Ureter (tissue), 1 donor: Measurements from ENCODE around the gene GALNT9. TPM values are rescaled to one million over a fixed set of nuclear protein-coding genes. Genes with fewer than 3 reads are reported as not detected.

Experiments
- DNase-seq: peaks from one replicate; pipeline ENCODE4 v3.0.0-alpha.2; 2020; ENCODE audit warnings: low spot score
- total RNA-seq: library from RNA; stranded (reverse); gene quantifications from one replicate; pipeline ENCODE4 v1.2.4, GENCODE V29; 2023
- donor health status: DM: yes; HTN: yes; CAD: no.

The GALNT9 gene
- total RNA-seq, 1 donor from 2014 or later = 0.44 TPM

DNA sequence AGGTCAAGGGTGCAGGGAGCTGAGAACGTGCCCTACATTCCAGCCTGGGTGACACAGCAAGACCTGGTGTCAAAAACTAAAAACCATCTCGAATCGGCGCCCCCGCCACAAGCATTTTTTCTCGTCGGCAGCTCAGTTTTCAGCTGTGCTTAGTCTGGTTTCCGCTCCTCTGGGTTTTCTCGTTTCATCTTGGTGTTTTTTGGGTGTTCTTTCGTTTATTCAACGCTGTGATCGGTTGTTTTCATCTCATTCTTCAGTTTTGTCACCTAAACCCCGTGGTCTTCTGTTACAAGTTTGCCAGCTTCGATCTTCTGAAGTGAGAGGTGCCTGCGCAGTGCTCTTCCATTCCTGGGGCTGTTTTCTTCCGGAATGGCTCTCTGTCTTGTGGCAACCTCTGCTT lies 143.7 kb downstream of the GALNT9 start:
- no peak for DNase-seq

DNA sequence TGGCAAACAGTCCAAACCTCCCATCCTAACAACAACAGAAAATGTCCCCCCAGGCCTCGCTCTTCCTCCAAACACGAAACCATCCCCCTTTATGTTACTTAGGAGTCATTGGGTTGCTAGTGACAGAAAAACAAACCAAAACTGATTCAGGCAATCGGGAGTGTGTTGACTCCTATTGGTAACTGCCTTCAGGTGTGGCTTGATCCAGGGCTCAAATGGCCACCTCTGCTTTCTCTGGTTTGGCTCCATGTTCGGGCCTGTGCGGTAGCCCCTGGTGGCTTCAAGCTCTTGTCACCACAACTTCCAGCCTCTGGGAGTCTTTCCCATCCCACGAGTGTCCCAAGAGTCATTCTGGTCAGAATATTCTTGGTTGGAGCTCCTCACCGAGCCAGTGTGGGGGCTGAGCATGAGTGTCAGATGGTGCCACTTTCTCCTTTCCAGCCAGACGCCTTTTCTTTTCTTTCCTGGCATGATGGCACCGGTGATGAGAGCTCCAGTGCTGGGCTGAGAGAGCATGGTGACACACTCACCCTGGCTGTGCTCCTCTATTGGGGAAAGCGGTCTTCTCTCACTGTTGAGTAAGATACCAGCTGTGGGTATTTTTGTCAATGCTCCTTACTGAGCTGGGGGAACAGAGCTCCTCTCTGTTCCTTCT lies 146.6 kb downstream of the GALNT9 start:
- no peak for DNase-seq

DNA sequence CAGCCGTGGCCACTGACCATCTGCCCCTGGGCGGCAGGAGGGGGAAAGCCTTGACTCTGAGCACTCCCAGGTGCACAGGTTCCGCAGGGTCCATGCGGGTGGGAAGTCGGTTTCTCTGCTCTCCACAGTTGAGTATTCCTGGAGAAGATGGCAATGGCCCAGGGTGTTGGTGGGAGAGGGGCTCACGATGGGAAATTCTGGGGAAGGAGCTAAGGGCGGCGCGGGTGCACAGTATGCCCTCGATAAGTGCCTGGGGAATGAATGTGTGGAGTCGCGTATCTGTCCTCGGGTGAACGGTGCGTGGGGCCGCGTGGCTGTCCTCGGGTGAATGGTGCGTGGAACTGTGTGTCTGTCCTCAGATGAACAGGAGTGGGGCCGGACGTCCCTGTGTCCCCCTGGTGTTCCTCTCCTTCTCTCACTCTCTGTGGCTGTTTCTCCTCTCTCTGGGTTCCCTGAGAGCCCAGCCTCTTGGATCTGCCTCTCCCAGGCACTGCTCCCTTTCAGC lies 147.1 kb downstream of the GALNT9 start:
- DNase-seq = no peak

DNA sequence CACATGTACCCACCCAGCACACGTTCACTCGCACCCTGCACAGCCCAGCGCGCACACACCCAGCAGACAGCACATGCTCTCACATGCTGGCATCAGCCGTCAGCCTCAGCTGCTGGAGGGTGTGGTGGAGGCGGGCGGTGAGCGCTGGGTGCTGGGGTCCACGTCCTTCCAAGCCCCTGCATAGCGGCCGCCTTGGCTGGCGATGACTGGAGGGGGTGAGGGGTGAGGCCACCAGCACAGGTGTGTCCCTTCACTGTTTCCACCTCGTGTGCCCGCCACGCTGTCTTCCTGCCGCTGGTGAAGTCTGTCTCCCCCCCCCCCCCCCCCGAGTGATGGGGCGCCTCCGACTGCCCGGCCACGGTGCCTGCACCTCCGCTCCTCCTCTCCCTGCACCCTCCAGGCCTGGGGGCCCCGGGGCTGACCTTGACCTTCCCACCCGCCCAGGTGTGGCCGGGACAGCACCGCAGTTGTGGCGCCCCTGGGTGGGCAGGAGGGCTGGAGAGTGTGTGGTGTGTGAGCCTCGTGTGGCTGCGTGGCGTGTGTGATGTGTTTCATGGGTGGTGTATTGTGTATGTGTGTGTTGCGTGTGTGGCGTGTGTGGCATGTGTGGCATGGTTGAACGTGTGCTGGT lies 147.7 kb downstream of the GALNT9 start:
- no peak for DNase-seq

DNA sequence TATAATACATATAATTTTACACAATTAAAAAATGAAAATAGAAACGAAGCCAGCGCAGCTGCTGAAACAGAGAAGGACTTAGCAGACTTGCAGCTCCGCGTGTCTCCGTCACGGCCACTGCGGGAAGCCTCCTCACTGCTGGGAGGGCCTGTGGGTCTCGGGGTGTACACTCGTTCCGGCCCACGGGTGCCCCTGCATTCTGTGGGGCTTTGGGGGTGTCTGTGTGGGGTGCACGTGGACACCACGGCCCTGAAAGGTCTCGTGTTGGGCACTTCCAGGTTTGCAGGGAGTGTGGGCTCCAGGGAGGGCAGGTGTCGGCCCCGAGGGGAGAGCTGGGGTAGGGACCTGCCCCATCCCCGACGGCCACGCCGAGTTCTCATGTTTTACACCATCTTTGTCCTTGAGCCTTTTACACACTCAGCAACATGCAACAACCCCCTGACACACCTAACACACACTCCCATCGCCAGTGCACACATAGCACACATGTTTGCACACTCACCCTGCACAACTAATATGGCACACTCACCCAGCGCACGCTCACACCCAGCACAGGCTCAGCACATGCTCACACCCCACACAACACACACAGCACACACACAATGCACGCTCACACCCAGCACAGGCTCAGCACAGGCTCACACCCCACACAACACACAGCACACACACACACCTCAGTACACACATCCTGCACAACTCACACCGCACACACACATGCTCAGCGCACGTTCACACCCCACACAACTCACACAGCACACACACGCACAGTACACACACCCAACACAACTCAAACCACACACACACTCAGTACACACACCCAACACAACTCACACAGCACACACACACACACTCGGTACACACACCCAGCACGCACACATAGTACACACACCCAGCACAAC lies 148.5 kb downstream of the GALNT9 start:
- no peak for DNase-seq

DNA sequence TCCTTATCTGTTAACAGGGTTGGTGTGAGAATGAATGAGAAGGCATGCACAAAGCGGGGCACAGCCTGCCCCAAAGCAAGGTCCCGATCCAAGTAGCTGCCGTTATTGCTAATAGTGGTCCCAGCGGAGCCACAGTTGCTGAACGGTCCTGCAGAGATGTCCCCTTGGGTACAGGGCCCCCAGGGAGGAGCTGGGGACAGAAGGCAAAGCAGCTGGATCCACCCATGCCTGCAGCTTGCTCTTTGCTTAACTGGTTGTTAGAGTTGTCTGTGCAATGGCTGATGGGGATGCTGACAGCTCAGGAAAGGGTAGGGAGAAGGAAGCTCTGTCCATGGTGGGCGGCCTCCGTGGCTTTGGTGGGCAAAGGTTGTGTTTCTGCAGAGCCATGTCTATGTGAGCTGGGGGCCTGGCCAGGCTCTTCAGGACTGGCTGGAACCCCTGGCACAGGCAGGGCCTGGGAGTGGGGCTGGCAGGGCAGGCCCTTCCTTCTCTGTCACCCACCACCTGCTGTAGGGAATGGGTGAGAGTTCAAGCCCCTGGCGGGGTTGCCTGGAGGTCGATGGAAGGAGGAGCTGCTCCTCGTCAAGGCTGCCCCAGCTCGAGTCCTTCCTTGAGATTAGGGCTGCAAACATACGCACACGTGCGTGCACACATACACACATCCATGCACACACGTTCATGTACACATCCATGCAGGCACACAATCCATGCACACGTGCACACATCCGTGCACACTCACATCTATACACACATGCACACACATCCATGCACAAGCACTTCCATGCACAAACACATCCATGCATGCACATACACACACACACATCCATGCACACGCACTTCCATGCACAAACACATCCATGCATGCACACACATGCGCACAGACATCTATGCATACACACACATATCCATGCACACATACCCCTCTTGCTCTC lies 149.7 kb downstream of the GALNT9 start:
- DNase-seq = no peak

DNA sequence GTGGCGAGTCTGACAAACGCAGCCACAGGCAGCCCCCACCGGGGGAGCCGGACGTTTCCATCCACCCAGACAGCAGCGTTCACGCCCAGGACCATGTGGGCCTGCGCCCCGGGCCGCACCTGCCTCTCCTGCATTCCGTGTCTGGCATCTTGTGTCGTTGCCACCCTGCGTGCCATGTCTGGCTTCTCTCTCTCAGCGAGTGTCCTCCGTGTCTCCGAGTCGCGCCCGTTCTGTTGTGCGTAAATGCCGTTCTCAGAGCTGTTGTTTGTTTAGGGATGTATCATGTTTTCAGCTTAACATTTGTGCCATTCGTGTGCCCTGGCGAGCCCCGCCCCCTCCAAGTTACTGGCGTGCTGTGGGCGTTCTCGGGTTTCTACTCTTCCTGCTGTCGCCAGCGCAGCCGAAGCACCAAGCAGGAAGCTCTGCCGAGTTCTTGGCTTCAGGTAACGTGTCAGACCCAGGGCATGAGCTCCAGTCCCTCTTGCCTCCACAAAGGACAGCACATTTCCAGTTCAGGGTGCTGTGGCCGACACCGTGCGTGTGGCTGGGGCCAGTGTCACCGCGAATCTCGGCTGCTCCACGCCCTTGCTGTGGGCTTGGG lies 150.5 kb downstream of the GALNT9 start:
- no peak for DNase-seq

DNA sequence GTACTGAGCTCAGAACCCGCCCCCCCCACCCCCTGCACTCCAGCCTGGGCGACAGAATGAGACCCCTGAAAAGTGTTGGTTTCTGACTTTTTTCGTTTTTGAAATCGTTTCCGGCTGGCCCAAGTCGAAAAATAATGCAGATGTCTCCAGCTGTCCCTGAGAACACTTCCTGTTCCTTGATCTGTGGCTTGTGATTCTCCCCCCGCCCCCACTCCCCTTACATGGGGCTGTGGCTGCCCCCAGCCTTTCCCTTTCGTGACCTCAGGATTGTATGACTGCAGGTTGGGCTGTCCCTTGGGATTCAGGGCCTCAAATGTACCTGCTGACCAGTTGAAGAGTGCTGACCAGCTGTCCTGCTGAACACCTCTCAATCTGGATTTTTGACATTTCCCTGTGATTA lies 151.1 kb downstream of the GALNT9 start:
- no peak for DNase-seq

DNA sequence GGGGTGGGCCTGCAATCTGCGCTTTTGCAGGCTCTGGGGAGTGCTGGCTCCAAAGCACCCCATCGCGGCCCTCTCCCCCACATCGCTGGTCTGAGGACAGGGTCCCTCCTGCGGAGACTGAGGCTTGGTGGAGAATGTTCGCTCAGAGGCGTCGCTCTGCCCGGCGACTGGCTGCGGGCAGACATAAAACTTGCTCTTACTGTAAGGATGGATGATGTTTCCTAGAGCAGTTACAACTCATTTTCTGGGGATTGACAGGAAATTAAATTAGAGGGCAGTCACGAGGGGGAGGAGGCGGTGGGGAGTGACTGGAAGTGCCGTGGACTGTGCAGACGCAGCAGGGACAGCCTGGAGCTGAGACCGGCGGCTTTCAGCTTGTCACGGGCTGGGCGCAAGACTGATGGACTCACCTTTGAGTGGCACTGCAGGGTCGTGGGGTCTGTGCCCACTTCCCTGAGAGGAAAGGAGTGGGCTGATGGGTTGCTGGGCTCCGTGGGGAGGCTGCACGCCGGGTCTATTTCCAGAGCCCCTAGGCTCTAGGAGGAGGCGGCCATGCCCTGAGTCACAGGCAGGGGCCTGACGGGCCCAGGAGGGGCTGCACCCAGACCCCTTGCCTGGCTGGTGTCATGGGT lies 152.4 kb downstream of the GALNT9 start:
- no peak for DNase-seq

DNA sequence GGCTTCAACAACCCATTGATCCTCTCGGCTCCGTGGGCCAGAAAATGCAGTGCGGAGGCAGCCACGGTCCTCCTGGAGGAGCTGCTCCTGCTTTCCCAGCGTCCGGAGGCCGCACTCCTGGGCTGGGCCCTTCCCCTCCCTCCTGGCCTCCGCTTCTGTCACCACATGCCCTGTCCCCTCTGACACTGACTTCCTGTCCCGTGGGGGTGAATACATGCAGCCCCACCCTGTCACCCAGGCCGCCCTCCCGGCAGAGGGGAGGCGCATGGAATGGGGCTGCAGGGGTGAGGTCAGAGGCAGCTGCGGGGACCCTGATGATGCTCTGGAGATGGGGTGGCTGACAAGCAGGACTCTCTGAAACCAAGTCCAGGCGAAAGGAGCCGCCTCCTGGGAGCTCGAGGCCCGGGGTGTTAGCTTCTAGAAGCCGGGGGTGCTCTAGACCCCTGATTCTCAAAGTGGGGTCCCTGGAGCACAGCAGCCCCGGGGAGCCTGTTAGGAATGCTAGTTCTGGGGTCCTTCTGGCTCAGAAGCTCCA lies 152.9 kb downstream of the GALNT9 start:
- DNase-seq = no peak

DNA sequence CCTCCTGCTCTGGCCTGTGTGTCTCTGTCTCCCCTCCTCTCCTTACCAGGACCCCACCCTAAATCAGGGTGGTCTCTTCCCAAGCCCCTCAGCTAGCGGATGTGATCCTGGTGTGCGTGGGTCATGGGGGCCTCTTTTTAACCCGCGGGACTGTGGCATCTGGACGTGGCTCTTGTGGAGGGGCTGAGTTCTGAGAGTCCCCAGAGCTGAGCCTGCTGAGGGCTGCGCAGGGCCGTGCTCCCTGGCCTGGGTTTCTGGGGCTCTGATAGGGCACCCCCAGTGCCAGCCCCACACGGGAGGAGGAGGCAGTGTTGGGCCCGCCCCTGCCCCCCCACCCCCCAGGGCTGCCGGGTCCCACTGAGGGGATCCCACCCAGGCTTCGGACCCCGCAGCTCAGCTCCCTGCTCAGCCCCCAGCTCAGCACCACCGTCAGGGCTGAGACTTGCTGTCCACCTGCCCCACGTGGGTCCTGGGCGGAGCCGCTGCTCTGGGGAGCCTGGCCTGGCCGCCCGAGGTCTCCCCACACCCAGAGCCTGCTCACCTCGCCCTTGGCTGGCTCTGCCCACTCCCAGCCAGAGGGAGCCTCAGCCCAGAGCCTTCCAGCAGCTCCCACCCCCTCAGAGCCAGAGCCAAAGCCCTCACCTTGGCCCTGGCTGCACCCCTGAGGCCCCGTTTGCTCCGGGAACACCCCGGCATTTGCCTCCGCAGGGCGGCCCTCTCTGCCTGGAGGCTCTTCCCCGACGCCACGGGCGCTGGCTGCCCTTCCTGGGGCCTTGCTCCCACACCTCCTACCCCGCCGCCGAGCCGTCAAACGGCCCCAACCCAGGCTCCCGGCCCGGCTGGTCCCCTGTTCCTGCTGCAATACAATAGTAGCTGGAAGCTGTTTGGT lies 153.6 kb downstream of the GALNT9 start:
- DNase-seq = no peak

DNA sequence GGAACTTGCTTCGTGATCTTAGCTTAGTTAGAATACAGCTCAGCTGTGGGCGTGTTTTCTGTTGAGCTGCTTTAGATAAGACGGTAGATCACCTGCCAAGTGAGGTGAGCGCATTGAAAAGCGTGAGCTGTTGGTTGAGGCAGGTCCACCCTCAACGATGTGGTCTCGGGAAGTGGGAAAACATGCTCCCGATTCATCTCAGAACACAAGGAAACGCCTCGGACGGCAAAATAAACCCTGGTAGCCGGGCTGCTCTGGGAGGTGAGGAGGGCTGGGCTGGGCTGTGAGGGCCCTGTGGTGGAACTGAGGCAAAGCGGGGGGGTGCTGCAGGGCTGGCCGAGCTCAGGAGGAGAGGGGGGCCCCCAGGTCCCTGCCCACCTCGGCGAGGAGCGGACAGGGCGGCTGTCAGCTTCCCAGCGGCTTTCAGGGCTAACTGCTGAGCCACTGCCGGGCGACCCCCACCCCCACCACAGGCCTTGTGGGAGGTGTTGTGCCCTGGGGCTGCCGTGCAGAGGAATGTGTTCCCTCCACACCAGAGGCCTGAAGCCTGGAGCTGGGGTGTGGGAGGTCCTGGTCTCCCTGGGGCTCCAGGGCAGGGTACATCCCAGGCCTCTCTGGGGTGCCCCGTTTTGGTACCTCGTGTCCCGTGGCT lies 154.4 kb downstream of the GALNT9 start:
- no peak for DNase-seq

DNA sequence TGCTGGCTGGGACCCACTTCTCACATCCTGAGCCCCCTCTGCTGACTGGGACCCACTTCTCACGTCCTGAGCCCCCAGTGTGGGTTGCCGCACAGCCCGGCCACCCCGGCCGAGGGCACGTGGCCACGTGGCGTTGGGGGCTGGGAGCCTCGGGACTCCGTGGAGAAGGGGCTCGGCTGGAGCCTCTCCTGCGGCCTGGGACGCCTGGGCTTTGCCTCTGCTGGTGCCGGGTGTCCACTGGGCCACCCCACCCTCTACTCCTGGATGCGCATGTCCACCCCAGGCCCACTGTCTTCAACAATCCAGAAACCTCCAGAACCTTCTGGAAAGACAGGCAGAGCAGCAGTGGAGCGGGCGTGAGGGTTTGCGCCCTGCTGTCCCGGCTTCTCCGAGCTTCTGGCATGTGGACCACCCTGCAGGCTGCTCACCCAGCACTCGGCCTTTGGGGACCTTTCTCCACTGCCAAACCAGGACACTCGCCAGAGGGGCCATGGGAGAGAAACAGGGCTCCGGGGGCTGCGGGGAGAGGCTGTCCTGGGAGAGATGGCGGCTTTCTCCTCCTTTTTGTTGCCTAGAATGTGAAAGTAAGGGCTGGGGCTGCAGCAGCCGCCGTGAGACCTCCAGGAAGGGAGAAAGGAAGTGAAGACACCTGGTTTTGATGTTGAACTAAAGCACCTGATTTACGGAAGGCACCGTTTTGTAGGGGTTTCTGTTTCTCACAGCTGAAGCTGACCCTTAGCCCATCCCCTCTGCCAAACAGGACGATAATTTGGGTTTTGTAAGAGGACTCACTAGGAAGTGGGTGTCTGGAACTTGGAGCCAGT lies 155.2 kb downstream of the GALNT9 start:
- DNase-seq = no peak

DNA sequence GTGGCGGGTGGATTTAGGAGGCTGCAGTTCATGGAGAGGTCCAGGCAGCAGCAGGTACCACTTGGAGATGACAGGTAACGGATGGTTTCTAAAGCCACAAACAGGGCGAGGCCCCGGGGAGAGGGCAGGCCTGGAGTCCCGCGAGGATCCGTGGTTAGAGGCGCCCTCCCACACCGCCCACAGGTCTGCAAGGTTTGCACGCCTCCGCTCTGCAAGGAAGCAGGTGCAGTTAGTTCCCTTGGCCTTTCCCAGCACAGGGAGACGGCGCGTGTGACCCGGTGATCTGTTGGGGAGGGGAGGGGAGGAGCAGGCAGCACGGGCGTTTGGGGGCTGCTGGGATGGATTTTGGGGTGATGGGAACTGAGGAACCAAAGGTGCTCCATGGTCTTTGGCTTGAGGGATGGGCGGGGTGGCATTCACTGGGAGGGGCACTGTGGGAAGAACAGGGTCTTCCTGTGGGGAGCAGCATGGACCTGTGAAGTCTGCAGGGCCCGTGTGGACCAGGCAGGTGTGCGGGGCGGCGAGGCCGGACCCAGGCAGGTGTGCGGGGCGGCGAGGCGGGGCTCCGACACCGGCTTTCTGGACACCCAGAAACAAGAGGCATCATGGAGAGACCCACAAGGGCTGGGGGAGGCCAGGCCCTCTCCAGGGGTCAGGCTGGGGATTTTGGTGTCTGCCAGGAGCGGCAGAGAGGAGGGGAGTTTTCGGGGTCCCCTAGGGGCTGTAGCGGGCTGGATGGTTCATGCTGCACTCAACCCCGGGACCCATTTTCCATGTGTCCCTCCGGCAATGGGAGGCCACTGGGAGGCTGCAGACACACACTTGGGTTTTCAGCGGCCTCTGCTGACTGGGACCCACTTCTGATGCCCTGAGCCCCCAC lies 156.0 kb downstream of the GALNT9 start:
- no peak for DNase-seq

DNA sequence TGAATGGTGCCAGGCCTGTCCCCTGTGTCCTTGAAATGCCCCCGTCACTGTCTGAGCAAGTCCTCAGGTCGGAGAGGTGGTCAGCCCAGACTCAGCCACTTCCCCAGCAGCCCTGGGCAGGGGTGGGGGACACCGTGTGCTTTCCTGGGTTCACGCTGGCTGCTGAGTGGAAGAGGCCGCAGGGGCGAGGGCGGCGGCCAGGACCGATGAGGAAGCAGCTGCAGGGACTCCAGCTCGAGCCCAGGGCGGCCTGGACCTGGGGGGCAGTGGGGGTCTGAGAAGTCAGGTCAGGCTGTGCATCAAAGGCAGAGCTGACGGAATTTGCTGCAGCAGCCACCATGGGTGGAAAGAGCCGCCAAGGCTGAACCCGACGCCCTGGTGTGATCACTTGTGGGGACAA lies 156.8 kb downstream of the GALNT9 start:
- DNase-seq = no peak

DNA sequence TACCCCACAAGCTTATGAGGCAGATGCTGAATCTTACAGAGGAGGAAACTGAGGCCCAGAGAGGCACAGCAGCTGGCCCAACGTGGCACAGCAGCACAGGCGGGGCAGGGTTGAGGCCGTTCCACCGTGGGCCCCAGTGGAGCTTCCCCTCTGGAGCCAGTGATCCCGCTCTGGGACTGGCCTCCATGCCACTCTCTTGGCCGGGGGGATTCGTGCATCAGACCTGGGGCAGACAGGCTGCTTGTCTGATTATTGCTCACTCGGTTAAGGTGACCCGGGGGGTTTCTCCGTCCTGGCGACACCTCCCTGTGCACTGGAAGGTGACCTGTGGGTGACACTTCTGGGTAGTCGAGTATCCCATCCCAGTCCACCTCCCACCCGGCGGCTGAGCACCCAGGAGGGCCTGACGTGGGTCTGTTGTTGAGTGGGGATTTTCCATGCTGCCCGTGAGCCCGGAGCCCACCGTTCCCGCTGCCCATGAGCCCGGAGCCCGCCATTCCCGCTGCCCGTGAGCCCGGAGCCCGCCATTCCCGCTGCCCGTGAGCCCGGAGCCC lies 157.3 kb downstream of the GALNT9 start:
- no peak for DNase-seq
